K562 (cell line): ENCODE data around the gene PACRG.

ENCODE experiments used
- CTCF ChIP-seq, 3 experiments: IDR thresholded peaks in 2 of 3; conservative IDR thresholded peaks in 1 of 3; 2 replicates each; pipeline ENCODE4 v1.5.1; 2011 to 2012; ENCODE audit warnings: low read length in 3 of 3, mild to moderate bottlenecking in 3 of 3, control low read depth in 2 of 3, improper control_type of control experiment in 1 of 3, inconsistent platforms in 1 of 3, low read depth in 1 of 3, mixed read lengths in 1 of 3, moderate library complexity in 1 of 3; ENCODE audit not compliant: insufficient read depth in 2 of 3
- MBD2 ChIP-seq: sonication (generic); IDR thresholded peaks from 2 replicates; pipeline ENCODE4 v1.6.1; 2016; ENCODE audit warnings: low read depth, borderline replicate concordance
- MEF2A ChIP-seq: IDR thresholded peaks from 2 replicates; pipeline ENCODE4 v1.6.1; 2011; ENCODE audit warnings: low read depth, mild to moderate bottlenecking, low read length, moderate library complexity; ENCODE audit not compliant: control insufficient read depth
- SREBF2 ChIP-seq: sonication (generic); formaldehyde crosslinking; IDR thresholded peaks from 2 replicates; pipeline ENCODE4 v1.4.0; 2020; ENCODE audit warnings: mild to moderate bottlenecking, missing genetic modification reagents
- TEAD1 ChIP-seq, 2 experiments: fragments of 450-650 bp in 1 of 2; sonication (generic) in 1 of 2; formaldehyde crosslinking; IDR thresholded peaks; 2 replicates each; pipeline versions ENCODE4 v1.4.0 to v1.8.0; 2020 to 2022; ENCODE audit warnings: mild to moderate bottlenecking in 2 of 2, missing genetic modification reagents in 1 of 2
- TF ChIP-seq, protein P1 (sequence below): fragments of 250-450 bp; sonication (Bioruptor Pico); IDR thresholded peaks from 2 replicates; pipeline ENCODE4 v1.4.0; 2020
- TF ChIP-seq, protein P2 (sequence below), 2 experiments: fragments of 450-650 bp; IDR thresholded peaks; 2 replicates each; pipeline ENCODE4 v1.6.1; 2016

DNA sequence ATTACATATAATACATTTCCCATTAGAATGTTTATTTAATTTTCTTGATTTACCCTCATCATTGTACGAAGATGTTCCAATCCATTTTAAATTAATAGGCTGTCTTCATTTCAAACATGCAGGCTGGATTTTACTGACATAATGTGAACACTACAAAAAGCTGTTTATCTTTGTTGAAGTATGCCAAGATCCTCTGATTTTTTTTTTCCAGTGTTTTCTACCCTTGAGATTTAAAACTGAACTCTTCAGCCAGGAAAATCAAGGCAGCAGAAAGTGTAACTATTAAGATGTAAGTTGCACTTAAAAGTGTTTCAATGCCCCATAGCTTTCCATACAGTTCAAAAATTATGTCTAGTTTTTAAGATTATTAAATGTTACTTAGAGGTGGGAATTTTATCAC, 43.7 kb upstream of the PACRG start:
- TF ChIP-seq, protein P1, sequence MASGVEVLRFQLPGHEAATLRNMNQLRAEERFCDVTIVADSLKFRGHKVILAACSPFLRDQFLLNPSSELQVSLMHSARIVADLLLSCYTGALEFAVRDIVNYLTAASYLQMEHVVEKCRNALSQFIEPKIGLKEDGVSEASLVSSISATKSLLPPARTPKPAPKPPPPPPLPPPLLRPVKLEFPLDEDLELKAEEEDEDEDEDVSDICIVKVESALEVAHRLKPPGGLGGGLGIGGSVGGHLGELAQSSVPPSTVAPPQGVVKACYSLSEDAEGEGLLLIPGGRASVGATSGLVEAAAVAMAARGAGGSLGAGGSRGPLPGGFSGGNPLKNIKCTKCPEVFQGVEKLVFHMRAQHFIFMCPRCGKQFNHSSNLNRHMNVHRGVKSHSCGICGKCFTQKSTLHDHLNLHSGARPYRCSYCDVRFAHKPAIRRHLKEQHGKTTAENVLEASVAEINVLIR (CRISPR knock-in tag) = no peak
- TF ChIP-seq, protein P2, sequence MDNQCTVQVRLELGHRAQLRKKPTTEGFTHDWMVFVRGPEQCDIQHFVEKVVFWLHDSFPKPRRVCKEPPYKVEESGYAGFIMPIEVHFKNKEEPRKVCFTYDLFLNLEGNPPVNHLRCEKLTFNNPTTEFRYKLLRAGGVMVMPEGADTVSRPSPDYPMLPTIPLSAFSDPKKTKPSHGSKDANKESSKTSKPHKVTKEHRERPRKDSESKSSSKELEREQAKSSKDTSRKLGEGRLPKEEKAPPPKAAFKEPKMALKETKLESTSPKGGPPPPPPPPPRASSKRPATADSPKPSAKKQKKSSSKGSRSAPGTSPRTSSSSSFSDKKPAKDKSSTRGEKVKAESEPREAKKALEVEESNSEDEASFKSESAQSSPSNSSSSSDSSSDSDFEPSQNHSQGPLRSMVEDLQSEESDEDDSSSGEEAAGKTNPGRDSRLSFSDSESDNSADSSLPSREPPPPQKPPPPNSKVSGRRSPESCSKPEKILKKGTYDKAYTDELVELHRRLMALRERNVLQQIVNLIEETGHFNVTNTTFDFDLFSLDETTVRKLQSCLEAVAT (IDR thresholded peaks at IDR 0.05) = no peak
- TF ChIP-seq TEAD1 (CRISPR knock-in tag; IDR thresholded peaks at IDR 0.05) (no peak), SREBF2 (CRISPR knock-in tag) (no peak), CTCF (IDR thresholded peaks at IDR 0.05 in 2 of 3, conservative IDR thresholded peaks at IDR 0.05 in 1 of 3; ENCODE audit: insufficient read depth in 2 of 3, low read depth in 1 of 3, low read length in 3 of 3) (no peak), MBD2 (no peak), MEF2A (no peak)
